Mucosa of descending colon (tissue), 3 donors: ENCODE measurements around the gene GDF2. TPM values are rescaled to one million over a fixed set of nuclear protein-coding genes. Genes with fewer than 3 reads are reported as not detected.

Experiments used
- ATAC-seq: fragments of 200-7000 bp; cut with Tn5 transposase; one replicate; pipeline ENCODE4 v1.9.1; 2020; ENCODE audit warnings: mild to moderate bottlenecking, moderate library complexity
- DNase-seq, 3 donors: peaks; one replicate each; pipeline ENCODE4 v3.0.0-alpha.2; 2020
- H3K36me3 ChIP-seq: fragments of 200-600 bp; one replicate; pipeline ENCODE4 v1.8.0; 2021; ENCODE audit warnings: low read depth, mild to moderate bottlenecking
- H3K4me1 ChIP-seq: fragments of 200-600 bp; one replicate; pipeline ENCODE4 v1.8.0; 2021; ENCODE audit warnings: low read depth, mild to moderate bottlenecking
- H3K4me3 ChIP-seq: fragments of 200-600 bp; one replicate; pipeline ENCODE4 v1.8.0; 2021; ENCODE audit warnings: mild to moderate bottlenecking
- H3K9me3 ChIP-seq: fragments of 200-600 bp; one replicate; pipeline ENCODE4 v1.8.0; 2021; ENCODE audit warnings: mild to moderate bottlenecking
- CTCF ChIP-seq: fragments of 200-600 bp; IDR thresholded peaks from one replicate; pipeline ENCODE4 v1.8.0; 2022; ENCODE audit warnings: antibody characterized with exemption, mild to moderate bottlenecking
- intact Hi-C, 2 donors: fragments of 100-400 bp; cut with DNase I in 1 of 2; cut with micrococcal nuclease in 1 of 2; formaldehyde crosslinking; loops; one replicate each; pipeline versions ENCODE4 v1.11.0 to v1.11.1; 2022; cut with DNase I, micrococcal nuclease
- total RNA-seq, 3 donors: library from RNA; stranded (reverse); fragmentation: NEBNext Ultra II Directional in 2 of 3; extraction: Animal tissue kit (Norgen Biotek cat#: 25700) in 2 of 3; gene quantifications; one replicate each; pipeline versions ENCODE4 v1.2.1 to v1.2.4, GENCODE V29; 2021 to 2023
- donor health status: DM: no; HTN: no; CAD: no; lungs with moderate emphysema.
- donor health status: DM: no; HTN: no; CAD: no.
- donor health status: DM: no; HTN: yes; CAD: no.

The GDF2 gene
- total RNA-seq, 3 donors from 2014 or later, result not detected

- Histone ChIP-seq H3K4me3 (no peak overlapping the region), H3K36me3 (no peaks in the 10 kb centered on the region), H3K4me1 (peaks cover 10% of the 10 kb centered on the region), H3K9me3 (no peaks in the 10 kb centered on the region)
- TF ChIP-seq CTCF, result no peak
- DNase-seq (no peak), ATAC-seq (no peak)
- intact Hi-C loops, result loop anchor here in 1 of 2 donors (10.0 kb wide), 1 partner anchor 288 kb away; no protein-coding TSS in a partner anchor
Observed at GRCh38 chr10:47312663-47312995, 9.6 kb upstream of the GDF2 start.

- Histone ChIP-seq H3K9me3 (no peaks in the 10 kb centered on the region), H3K4me3 (no peak overlapping the region), H3K36me3 (no peaks in the 10 kb centered on the region), H3K4me1 (peaks cover 10% of the 10 kb centered on the region)
- intact Hi-C loops, result loop anchor here in 1 of 2 donors (10.0 kb wide), 1 partner anchor 290 kb away; no protein-coding TSS in a partner anchor
- DNase-seq (no peak), ATAC-seq (no peak)
- TF ChIP-seq CTCF, result no peak
Observed at GRCh38 chr10:47314416-47314970, 7.8 kb upstream of the GDF2 start.

GRCh38 chr10:47315421-47315820 lies 6.8 kb upstream of the GDF2 start:
- H3K36me3 ChIP-seq, result no peaks in the 10 kb centered on the region
- H3K4me3 ChIP-seq, result no peak overlapping the region
- ATAC-seq (no peak), DNase-seq (no peak)
- intact Hi-C loops, result loop anchor here (5.0 to 10.0 kb wide), 2 partner anchors 268 to 291 kb away; no protein-coding TSS in a partner anchor
- no peaks in the 10 kb centered on the region for H3K9me3 ChIP-seq
- TF ChIP-seq CTCF, result no peak
- H3K4me1 ChIP-seq, result peaks cover 10% of the 10 kb centered on the region

- no peak for TF ChIP-seq CTCF
- no peaks in the 10 kb centered on the region for H3K36me3 ChIP-seq
- no peak overlapping the region for H3K4me3 ChIP-seq
- H3K4me1 ChIP-seq, result peaks cover 10% of the 10 kb centered on the region
- ATAC-seq (no peak), DNase-seq (no peak)
- intact Hi-C loops, result loop anchor here (5.0 to 10.0 kb wide), 2 partner anchors 269 to 291 kb away; no protein-coding TSS in a partner anchor
- no peaks in the 10 kb centered on the region for H3K9me3 ChIP-seq
Observed at GRCh38 chr10:47316131-47316530, 6.1 kb upstream of the GDF2 start.

- no peak for ATAC-seq
- Histone ChIP-seq H3K4me1 (no peaks in the 10 kb centered on the region), H3K9me3 (no peaks in the 10 kb centered on the region), H3K36me3 (no peaks in the 10 kb centered on the region), H3K4me3 (no peak overlapping the region)
- intact Hi-C loops, result loop anchor here (5.0 to 10.0 kb wide), 2 partner anchors 270 to 292 kb away; no protein-coding TSS in a partner anchor
- no peak for DNase-seq
- TF ChIP-seq CTCF, result no peak
Observed at GRCh38 chr10:47317251-47317650, 5.0 kb upstream of the GDF2 start.
